ENCODE results near the gene VMP1. TPM values are rescaled to one million over a fixed set of nuclear protein-coding genes. Genes with fewer than 3 reads are reported as not detected.
A peak's percentile ranks its signal among the peaks of the same experiment; 100 is the strongest.

VMP1 gene
- total and polyA plus RNA-seq, 12 donors: 52.4 to 335 (median 130) TPM

GRCh38 chr17:59874376-59874775, 166.9 kb downstream of the VMP1 start:
- Histone ChIP-seq H3K9me3 (replicated peaks in 1 of 3) (no peaks in the 10 kb centered on the region), H3K4me3 (no peak overlapping the region), H3K36me3 (replicated peaks in 1 of 2) (peaks cover 0 to 20% of the 10 kb centered on the region in 2 donors), H3K27ac (no peak overlapping the region), H3K4me1 (replicated peaks in 1 of 2) (peaks cover 0 to 5% of the 10 kb centered on the region in 2 donors), H3K27me3 (no peaks in the 10 kb centered on the region)
- DNase-seq: no peak
- no peak for TF ChIP-seq POLR2A (IDR thresholded peaks at IDR 0.05)
- TF ChIP-seq, protein P1, sequence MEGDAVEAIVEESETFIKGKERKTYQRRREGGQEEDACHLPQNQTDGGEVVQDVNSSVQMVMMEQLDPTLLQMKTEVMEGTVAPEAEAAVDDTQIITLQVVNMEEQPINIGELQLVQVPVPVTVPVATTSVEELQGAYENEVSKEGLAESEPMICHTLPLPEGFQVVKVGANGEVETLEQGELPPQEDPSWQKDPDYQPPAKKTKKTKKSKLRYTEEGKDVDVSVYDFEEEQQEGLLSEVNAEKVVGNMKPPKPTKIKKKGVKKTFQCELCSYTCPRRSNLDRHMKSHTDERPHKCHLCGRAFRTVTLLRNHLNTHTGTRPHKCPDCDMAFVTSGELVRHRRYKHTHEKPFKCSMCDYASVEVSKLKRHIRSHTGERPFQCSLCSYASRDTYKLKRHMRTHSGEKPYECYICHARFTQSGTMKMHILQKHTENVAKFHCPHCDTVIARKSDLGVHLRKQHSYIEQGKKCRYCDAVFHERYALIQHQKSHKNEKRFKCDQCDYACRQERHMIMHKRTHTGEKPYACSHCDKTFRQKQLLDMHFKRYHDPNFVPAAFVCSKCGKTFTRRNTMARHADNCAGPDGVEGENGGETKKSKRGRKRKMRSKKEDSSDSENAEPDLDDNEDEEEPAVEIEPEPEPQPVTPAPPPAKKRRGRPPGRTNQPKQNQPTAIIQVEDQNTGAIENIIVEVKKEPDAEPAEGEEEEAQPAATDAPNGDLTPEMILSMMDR (IDR thresholded peaks at IDR 0.05): no peak
- 94 to 100% (median 96%) methylated on average over 2 of the region's 2 CpGs for WGBS, 4 donors
- intact Hi-C loops (cut with DNase I): no loop called here

- H3K4me1 ChIP-seq (replicated peaks in 1 of 2): no peaks in the 10 kb centered on the region
- WGBS, 4 donors: 79 to 91% (median 86%) methylated on average over 3 of the region's 3 CpGs
- H3K27me3 ChIP-seq: no peaks in the 10 kb centered on the region
- TF ChIP-seq, protein P1 (IDR thresholded peaks at IDR 0.05): no peak
- no peak for TF ChIP-seq POLR2A (IDR thresholded peaks at IDR 0.05)
- intact Hi-C loops (cut with DNase I): no loop called here
- peaks cover 0 to 27% of the 10 kb centered on the region in 2 donors for H3K36me3 ChIP-seq (replicated peaks in 1 of 2)
- H3K4me3 ChIP-seq: no peak overlapping the region
- no peak overlapping the region for H3K27ac ChIP-seq
- peak in 1 of 7 donors; percentile 46 for DNase-seq
- H3K9me3 ChIP-seq (replicated peaks in 1 of 3): no peaks in the 10 kb centered on the region
These were observed 168.7 kb downstream of the VMP1 start for GRCh38 chr17:59876107-59876506.

- no peak for DNase-seq
- Histone ChIP-seq H3K27ac (no peak overlapping the region), H3K4me3 (no peak overlapping the region), H3K27me3 (no peaks in the 10 kb centered on the region), H3K9me3 (replicated peaks in 1 of 3) (no peaks in the 10 kb centered on the region), H3K4me1 (replicated peaks in 1 of 2) (no peaks in the 10 kb centered on the region), H3K36me3 (replicated peaks in 1 of 2) (peaks cover 0 to 33% of the 10 kb centered on the region in 2 donors)
- WGBS, 4 donors: 89 to 93% (median 92%) methylated on average over 5 of the region's 5 CpGs
- TF ChIP-seq, protein P1 (IDR thresholded peaks at IDR 0.05): no peak
- no peak for TF ChIP-seq POLR2A (IDR thresholded peaks at IDR 0.05)
- intact Hi-C loops (cut with DNase I): no loop called here
These were observed 170.5 kb downstream of the VMP1 start for GRCh38 chr17:59877965-59878364.

GRCh38 chr17:59878624-59879023, 171.2 kb downstream of the VMP1 start:
- 87 to 94% (median 91%) methylated on average over 3 of the region's 3 CpGs for WGBS, 4 donors
- Histone ChIP-seq H3K9me3 (replicated peaks in 1 of 3) (no peaks in the 10 kb centered on the region), H3K36me3 (replicated peaks in 1 of 2) (peaks cover 0 to 39% of the 10 kb centered on the region in 2 donors), H3K4me1 (replicated peaks in 1 of 2) (no peaks in the 10 kb centered on the region), H3K27me3 (no peaks in the 10 kb centered on the region), H3K4me3 (no peak overlapping the region), H3K27ac (no peak overlapping the region)
- no peak for DNase-seq
- TF ChIP-seq POLR2A (IDR thresholded peaks at IDR 0.05): no peak
- TF ChIP-seq, protein P1 (IDR thresholded peaks at IDR 0.05): no peak
- intact Hi-C loops (cut with DNase I): no loop called here
